ENCODE measurements around the gene CHSY3.

Gene CHSY3

DNA sequence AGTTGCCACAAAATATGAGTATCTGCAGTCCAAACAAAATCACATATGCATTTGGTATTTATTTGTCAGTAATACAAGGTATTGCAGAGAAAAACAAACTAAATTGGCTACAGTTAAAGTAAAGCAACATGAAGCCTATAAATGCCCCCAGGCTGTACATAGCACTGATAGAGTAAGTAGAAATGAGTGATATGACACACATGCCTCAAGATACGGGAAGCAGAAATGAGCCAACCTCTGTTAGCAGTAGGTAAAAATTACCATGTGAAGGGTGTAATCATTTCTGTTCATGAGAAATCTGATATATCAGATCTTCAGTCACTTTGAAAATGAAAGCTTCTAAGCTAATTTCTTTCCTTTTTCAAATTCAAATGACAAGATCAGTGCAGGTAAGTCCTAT is 131.1 kb downstream of the CHSY3 start:
- no peaks in the 10 kb centered on the region for H3K79me2 ChIP-seq (ENCODE audit: insufficient read depth, low read length)
- H3K9ac ChIP-seq (ENCODE audit: low read length), result no peak overlapping the region
- H3K9me3 ChIP-seq (ENCODE audit: low read length), result no peaks in the 10 kb centered on the region
- no peaks in the 10 kb centered on the region for H3K4me1 ChIP-seq (ENCODE audit: insufficient read depth, low read length, severe bottlenecking)
- no peak overlapping the region for H3K27ac ChIP-seq (ENCODE audit: low read depth, low read length, poor library complexity, severe bottlenecking)
- no peaks in the 10 kb centered on the region for H4K20me1 ChIP-seq (ENCODE audit: insufficient read depth, low read length)
- TF ChIP-seq, protein P1, sequence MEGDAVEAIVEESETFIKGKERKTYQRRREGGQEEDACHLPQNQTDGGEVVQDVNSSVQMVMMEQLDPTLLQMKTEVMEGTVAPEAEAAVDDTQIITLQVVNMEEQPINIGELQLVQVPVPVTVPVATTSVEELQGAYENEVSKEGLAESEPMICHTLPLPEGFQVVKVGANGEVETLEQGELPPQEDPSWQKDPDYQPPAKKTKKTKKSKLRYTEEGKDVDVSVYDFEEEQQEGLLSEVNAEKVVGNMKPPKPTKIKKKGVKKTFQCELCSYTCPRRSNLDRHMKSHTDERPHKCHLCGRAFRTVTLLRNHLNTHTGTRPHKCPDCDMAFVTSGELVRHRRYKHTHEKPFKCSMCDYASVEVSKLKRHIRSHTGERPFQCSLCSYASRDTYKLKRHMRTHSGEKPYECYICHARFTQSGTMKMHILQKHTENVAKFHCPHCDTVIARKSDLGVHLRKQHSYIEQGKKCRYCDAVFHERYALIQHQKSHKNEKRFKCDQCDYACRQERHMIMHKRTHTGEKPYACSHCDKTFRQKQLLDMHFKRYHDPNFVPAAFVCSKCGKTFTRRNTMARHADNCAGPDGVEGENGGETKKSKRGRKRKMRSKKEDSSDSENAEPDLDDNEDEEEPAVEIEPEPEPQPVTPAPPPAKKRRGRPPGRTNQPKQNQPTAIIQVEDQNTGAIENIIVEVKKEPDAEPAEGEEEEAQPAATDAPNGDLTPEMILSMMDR (IDR thresholded peaks at IDR 0.05; ENCODE audit: low read length), result no peak
- no peak for TF ChIP-seq EZH2 (IDR thresholded peaks at IDR 0.05; ENCODE audit: borderline replicate concordance, low read length)
- H3K9me2 ChIP-seq (ENCODE audit: low read depth, low read length), result no peaks in the 10 kb centered on the region
- no peaks in the 10 kb centered on the region for H3K36me3 ChIP-seq (ENCODE audit: insufficient read depth, low read length)
- H3F3A ChIP-seq (ENCODE audit: insufficient read depth, low read length), result no peaks in the 10 kb centered on the region
- H2AFZ ChIP-seq (ENCODE audit: low read length), result no peak overlapping the region
- no peaks in the 10 kb centered on the region for H3K27me3 ChIP-seq (ENCODE audit: insufficient read depth, low read length)
- no peak overlapping the region for H3K4me2 ChIP-seq (ENCODE audit: low read length)
- no peak overlapping the region for H3K4me3 ChIP-seq (ENCODE audit: low read depth, low read length, poor library complexity, severe bottlenecking)

DNA sequence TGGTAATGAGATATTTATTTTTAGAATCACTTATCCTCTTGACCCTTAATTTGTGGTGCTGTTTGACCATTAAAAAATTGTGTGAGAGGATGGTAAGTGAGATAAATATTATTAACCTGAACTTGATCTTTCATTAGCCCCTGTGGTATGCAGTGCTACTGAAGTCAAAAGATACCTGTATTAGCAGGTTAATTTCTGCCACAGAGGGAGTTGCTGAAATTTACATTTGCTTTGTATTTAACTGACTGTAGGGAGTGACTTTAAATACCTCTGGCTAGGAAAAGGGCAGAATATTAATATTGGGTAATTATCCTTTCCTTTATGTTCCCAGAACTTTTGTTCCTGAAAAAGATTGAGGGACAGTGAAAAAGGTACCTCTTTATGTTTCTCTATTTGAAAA is 133.6 kb downstream of the CHSY3 start:
- Histone ChIP-seq H3K36me3 (ENCODE audit: insufficient read depth, low read length) (no peaks in the 10 kb centered on the region), H3K4me1 (ENCODE audit: insufficient read depth, low read length, severe bottlenecking) (no peaks in the 10 kb centered on the region), H4K20me1 (ENCODE audit: insufficient read depth, low read length) (no peaks in the 10 kb centered on the region), H3K27ac (ENCODE audit: low read depth, low read length, poor library complexity, severe bottlenecking) (no peak overlapping the region), H3K9me2 (ENCODE audit: low read depth, low read length) (no peaks in the 10 kb centered on the region), H3K4me3 (ENCODE audit: low read depth, low read length, poor library complexity, severe bottlenecking) (no peak overlapping the region), H3K9ac (ENCODE audit: low read length) (no peak overlapping the region), H3K27me3 (ENCODE audit: insufficient read depth, low read length) (no peaks in the 10 kb centered on the region), H3K4me2 (ENCODE audit: low read length) (no peak overlapping the region), H3F3A (ENCODE audit: insufficient read depth, low read length) (no peaks in the 10 kb centered on the region), H3K9me3 (ENCODE audit: low read length) (no peaks in the 10 kb centered on the region), H3K79me2 (ENCODE audit: insufficient read depth, low read length) (no peaks in the 10 kb centered on the region), H2AFZ (ENCODE audit: low read length) (no peak overlapping the region)
- TF ChIP-seq EZH2 (IDR thresholded peaks at IDR 0.05; ENCODE audit: borderline replicate concordance, low read length), result no peak
- TF ChIP-seq, protein P1 (IDR thresholded peaks at IDR 0.05; ENCODE audit: low read length), result no peak

DNA sequence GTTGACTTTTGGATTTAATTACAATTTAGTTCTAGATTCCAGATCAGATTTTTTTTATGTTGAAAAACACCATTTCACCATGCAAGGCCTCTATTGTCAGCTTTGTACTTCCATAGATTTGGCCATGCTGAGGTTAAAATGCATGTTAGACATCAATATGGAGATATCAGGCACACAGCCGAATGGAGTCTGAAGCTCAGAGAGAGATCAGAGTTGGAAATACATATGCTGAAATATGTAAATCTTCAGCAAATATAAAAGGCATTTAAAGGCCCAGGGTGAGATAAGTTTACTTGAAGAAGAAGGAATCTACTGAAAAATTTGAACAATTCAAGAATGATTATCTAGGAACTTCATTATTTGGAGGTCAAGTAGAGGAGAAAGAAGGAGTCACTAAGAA is 139.6 kb downstream of the CHSY3 start:
- Histone ChIP-seq H3K4me3 (ENCODE audit: low read depth, low read length, poor library complexity, severe bottlenecking) (no peak overlapping the region), H3K4me1 (ENCODE audit: insufficient read depth, low read length, severe bottlenecking) (no peaks in the 10 kb centered on the region), H3K9ac (ENCODE audit: low read length) (no peak overlapping the region), H2AFZ (ENCODE audit: low read length) (no peak overlapping the region), H3K36me3 (ENCODE audit: insufficient read depth, low read length) (no peaks in the 10 kb centered on the region), H4K20me1 (ENCODE audit: insufficient read depth, low read length) (no peaks in the 10 kb centered on the region), H3F3A (ENCODE audit: insufficient read depth, low read length) (no peaks in the 10 kb centered on the region), H3K79me2 (ENCODE audit: insufficient read depth, low read length) (no peaks in the 10 kb centered on the region), H3K9me2 (ENCODE audit: low read depth, low read length) (no peaks in the 10 kb centered on the region), H3K27ac (ENCODE audit: low read depth, low read length, poor library complexity, severe bottlenecking) (no peak overlapping the region), H3K9me3 (ENCODE audit: low read length) (no peaks in the 10 kb centered on the region), H3K4me2 (ENCODE audit: low read length) (no peak overlapping the region), H3K27me3 (ENCODE audit: insufficient read depth, low read length) (no peaks in the 10 kb centered on the region)
- TF ChIP-seq, protein P1 (IDR thresholded peaks at IDR 0.05; ENCODE audit: low read length), result no peak
- TF ChIP-seq EZH2 (IDR thresholded peaks at IDR 0.05; ENCODE audit: borderline replicate concordance, low read length), result no peak

Measured in OCI-LY1 (cell line).